SHP77 treated with DMSO at 0.1 percent for 48 hours (cell line): ENCODE data around the gene GNAZ.

ENCODE experiments used
- DNase-seq: peaks from one replicate; lab custom pipeline; 2025; lab: John Stamatoyannopoulos, UW

The GNAZ gene

GRCh38 chr22:23076896-23077572 is 6.7 kb downstream of the GNAZ start:
- no peak for DNase-seq

- no peak for DNase-seq
These were observed 7.5 kb downstream of the GNAZ start for GRCh38 chr22:23077627-23078461.

- DNase-seq: no peak
These were observed 8.1 kb downstream of the GNAZ start for GRCh38 chr22:23078462-23078787.

GRCh38 chr22:23079240-23079768 is 9.0 kb downstream of the GNAZ start:
- no peak for DNase-seq

- DNase-seq: no peak
These were observed 9.6 kb downstream of the GNAZ start for GRCh38 chr22:23079814-23080521.

- no peak for DNase-seq
These were observed 10.4 kb downstream of the GNAZ start for GRCh38 chr22:23080613-23081290.

GRCh38 chr22:23082534-23083314 is 12.4 kb downstream of the GNAZ start:
- DNase-seq: no peak

- DNase-seq: no peak
These were observed 13.1 kb downstream of the GNAZ start for GRCh38 chr22:23083315-23084021.

- DNase-seq: no peak
These were observed 14.4 kb downstream of the GNAZ start for GRCh38 chr22:23084453-23085350.

- no peak for DNase-seq
These were observed 15.0 kb downstream of the GNAZ start for GRCh38 chr22:23085351-23085671.

GRCh38 chr22:23085785-23086184 is 15.5 kb downstream of the GNAZ start:
- DNase-seq: no peak

- DNase-seq: no peak
These were observed 15.9 kb downstream of the GNAZ start for GRCh38 chr22:23086263-23086662.

- no peak for DNase-seq
These were observed 16.5 kb downstream of the GNAZ start for GRCh38 chr22:23086787-23087186.

GRCh38 chr22:23088199-23088604 is 17.9 kb downstream of the GNAZ start:
- DNase-seq: no peak

GRCh38 chr22:23089010-23089409 is 18.7 kb downstream of the GNAZ start:
- no peak for DNase-seq

- no peak for DNase-seq
These were observed 19.5 kb downstream of the GNAZ start for GRCh38 chr22:23089633-23090456.

GRCh38 chr22:23090457-23090835 is 20.1 kb downstream of the GNAZ start:
- DNase-seq: no peak

- DNase-seq: no peak
These were observed 21.4 kb downstream of the GNAZ start for GRCh38 chr22:23091760-23092159.
